SK-N-SH treated with all-trans-retinoic acid at 6 μM for 48 hours (cell line): Measurements from ENCODE around the gene TNFRSF13B.

Experiments
- ATAC-seq: fragments of 200-7000 bp; cut with Tn5 transposase; 3 replicates; pipeline ENCODE4 v1.9.1; 2020; ENCODE audit warnings: mild to moderate bottlenecking, moderate library complexity
- ARNTL ChIP-seq: fragments of 450-650 bp; formaldehyde crosslinking; IDR thresholded peaks from 2 replicates; pipeline ENCODE4 v1.5.0; 2020; ENCODE audit warnings: low read depth, mild to moderate bottlenecking, moderate library complexity, borderline replicate concordance
- CREB5 ChIP-seq: fragments of 250-450 bp; sonication (Bioruptor Pico); IDR thresholded peaks from 2 replicates; pipeline ENCODE4 v1.5.1; 2020; ENCODE audit warnings: low read depth, mild to moderate bottlenecking, moderate library complexity
- CSDC2 ChIP-seq: fragments of 250-450 bp; sonication (Bioruptor Pico); IDR thresholded peaks from 2 replicates; pipeline ENCODE4 v1.5.0; 2020; ENCODE audit warnings: mild to moderate bottlenecking, moderate library complexity
- CSRNP3 ChIP-seq: fragments of 250-450 bp; sonication (Bioruptor Pico); IDR thresholded peaks from 2 replicates; pipeline ENCODE4 v1.5.1; 2021; ENCODE audit warnings: mild to moderate bottlenecking, moderate library complexity
- ESRRG ChIP-seq: fragments of 250-450 bp; sonication (Bioruptor Pico); IDR thresholded peaks from 2 replicates; pipeline ENCODE4 v1.6.1; 2021; ENCODE audit warnings: mild to moderate bottlenecking
- GLIS3 ChIP-seq: fragments of 250-450 bp; sonication (Bioruptor Pico); IDR thresholded peaks from 2 replicates; pipeline ENCODE4 v1.5.0; 2020; ENCODE audit warnings: mild to moderate bottlenecking, moderate library complexity
- OSR1 ChIP-seq: fragments of 250-450 bp; sonication (Bioruptor Pico); IDR thresholded peaks from 2 replicates; pipeline ENCODE4 v1.8.0; 2022; ENCODE audit warnings: moderate library complexity, mild to moderate bottlenecking, inconsistent platforms
- PATZ1 ChIP-seq: fragments of 250-450 bp; sonication (Bioruptor Pico); IDR thresholded peaks from 2 replicates; pipeline ENCODE4 v1.8.0; 2020; ENCODE audit warnings: mild to moderate bottlenecking, moderate library complexity, borderline replicate concordance
- POU6F1 ChIP-seq: fragments of 250-450 bp; sonication (Bioruptor Pico); IDR thresholded peaks from 2 replicates; pipeline ENCODE4 v1.8.0; 2021; ENCODE audit warnings: low read depth, mild to moderate bottlenecking, moderate library complexity, borderline replicate concordance
- PPARA ChIP-seq: fragments of 250-450 bp; sonication (Bioruptor Pico); IDR thresholded peaks from 2 replicates; pipeline ENCODE4 v1.5.0; 2020; ENCODE audit warnings: mild to moderate bottlenecking, borderline replicate concordance
- RARB ChIP-seq: fragments of 250-450 bp; sonication (Bioruptor Pico); IDR thresholded peaks from 2 replicates; pipeline ENCODE4 v1.8.0; 2021; ENCODE audit warnings: mild to moderate bottlenecking, moderate library complexity
- SNAI2 ChIP-seq: fragments of 250-450 bp; sonication (Bioruptor Pico); IDR thresholded peaks from 2 replicates; pipeline ENCODE4 v1.5.0; 2020; ENCODE audit warnings: mild to moderate bottlenecking, moderate library complexity
- TCF4 ChIP-seq: fragments of 250-450 bp; sonication (Bioruptor Pico); IDR thresholded peaks from 2 replicates; pipeline ENCODE4 v1.8.0; 2021; ENCODE audit warnings: mild to moderate bottlenecking, moderate library complexity, borderline replicate concordance
- TOX ChIP-seq: fragments of 250-450 bp; sonication (Bioruptor Pico); IDR thresholded peaks from 2 replicates; pipeline ENCODE4 v1.8.0; 2021; ENCODE audit warnings: mild to moderate bottlenecking, moderate library complexity, borderline replicate concordance
- TSHZ2 ChIP-seq: fragments of 250-450 bp; sonication (Bioruptor Pico); IDR thresholded peaks from 2 replicates; pipeline ENCODE4 v1.5.0; 2020; ENCODE audit warnings: mild to moderate bottlenecking, moderate library complexity
- ZC3H10 ChIP-seq: fragments of 250-450 bp; sonication (Bioruptor Pico); IDR thresholded peaks from 2 replicates; pipeline ENCODE4 v1.5.1; 2021; ENCODE audit warnings: mild to moderate bottlenecking, moderate library complexity
- ZFP3 ChIP-seq: fragments of 250-450 bp; sonication (Bioruptor Pico); IDR thresholded peaks from 2 replicates; pipeline ENCODE4 v1.5.0; 2020; ENCODE audit warnings: mild to moderate bottlenecking, moderate library complexity
- ZFP30 ChIP-seq: fragments of 450-650 bp; formaldehyde crosslinking; IDR thresholded peaks from 2 replicates; pipeline ENCODE4 v1.5.0; 2022; ENCODE audit warnings: mild to moderate bottlenecking, moderate library complexity
- ZNF565 ChIP-seq: fragments of 450-650 bp; formaldehyde crosslinking; conservative IDR thresholded peaks from 2 replicates; pipeline ENCODE4 v1.5.0; 2020; ENCODE audit warnings: low read depth, mild to moderate bottlenecking, moderate library complexity
- ZNF70 ChIP-seq: fragments of 450-650 bp; formaldehyde crosslinking; IDR thresholded peaks from 2 replicates; pipeline ENCODE4 v1.5.0; 2020; ENCODE audit warnings: mild to moderate bottlenecking, moderate library complexity

Gene TNFRSF13B

GRCh38 chr17:16911141-16911937, 60.6 kb downstream of the TNFRSF13B start:
- no peak for ATAC-seq
- TF ChIP-seq ZNF70 (CRISPR knock-in tag) = no peak
- TF ChIP-seq RARB (CRISPR knock-in tag) = no peak
- no peak for TF ChIP-seq ZFP30 (CRISPR knock-in tag)
- TF ChIP-seq ARNTL = no peak
- no peak for TF ChIP-seq OSR1 (CRISPR knock-in tag)

- no peak for ATAC-seq
These were observed 61.6 kb downstream of the TNFRSF13B start for GRCh38 chr17:16910341-16910740.

GRCh38 chr17:16909472-16910246, 62.3 kb downstream of the TNFRSF13B start:
- TF ChIP-seq ZFP30 (CRISPR knock-in tag) = no peak
- no peak for TF ChIP-seq CSDC2 (CRISPR knock-in tag)
- no peak for TF ChIP-seq PPARA (CRISPR knock-in tag)
- TF ChIP-seq TCF4 (CRISPR knock-in tag) = no peak
- no peak for TF ChIP-seq CSRNP3 (CRISPR knock-in tag)
- TF ChIP-seq ZNF565 = no peak
- ATAC-seq = no peak

More at GRCh38 chr17:16910341-16910740, 61.6 kb downstream of the TNFRSF13B start:
- TF ChIP-seq ESRRG (CRISPR knock-in tag) (no peak), TSHZ2 (no peak), CSDC2 (CRISPR knock-in tag) (no peak)
- TF ChIP-seq, all 23 proteins: peak for 0

GRCh38 chr17:16908273-16908672, 63.6 kb downstream of the TNFRSF13B start:
- no peak for ATAC-seq
- TF ChIP-seq PATZ1 = no peak
- TF ChIP-seq CREB5 (CRISPR knock-in tag) = no peak
- no peak for TF ChIP-seq SNAI2 (CRISPR knock-in tag)
- no peak for TF ChIP-seq TSHZ2
- TF ChIP-seq RARB (CRISPR knock-in tag) = no peak
- TF ChIP-seq ESRRG (CRISPR knock-in tag) = no peak
- no peak for TF ChIP-seq ZNF70 (CRISPR knock-in tag)
- TF ChIP-seq GLIS3 (CRISPR knock-in tag) = no peak
- no peak for TF ChIP-seq TOX (CRISPR knock-in tag)
- no peak for TF ChIP-seq OSR1 (CRISPR knock-in tag)
- no peak for TF ChIP-seq TCF4 (CRISPR knock-in tag)
- no peak for TF ChIP-seq CSRNP3 (CRISPR knock-in tag)
- no peak for TF ChIP-seq ZFP3 (CRISPR knock-in tag)
- no peak for TF ChIP-seq ARNTL
- TF ChIP-seq ZC3H10 = no peak
- TF ChIP-seq POU6F1 (CRISPR knock-in tag) = no peak
